ENCODE data around the gene GPR108. TPM values are rescaled to one million over a fixed set of nuclear protein-coding genes. Genes with fewer than 3 reads are reported as not detected.

The GPR108 gene
- total and polyA plus RNA-seq, 2 of the 13 experiments (the other 11 are each of a cell fraction or from before 2014, with no cell fraction given), result 36.4 to 63.0 TPM

GRCh38 chr19:6714749-6715555 lies 22.4 kb downstream of the GPR108 start (continued):
- no peak for TF ChIP-seq ZNF609 (CRISPR knock-in tag; IDR thresholded peaks at IDR 0.05; ENCODE audit: borderline replicate concordance)
- TF ChIP-seq KLF6 (CRISPR knock-in tag; IDR thresholded peaks at IDR 0.05), result no peak
- TF ChIP-seq ZFP1 (CRISPR knock-in tag; IDR thresholded peaks at IDR 0.05), result no peak
- TF ChIP-seq SMAD9 (CRISPR knock-in tag; IDR thresholded peaks at IDR 0.05), result no peak
- no peak for TF ChIP-seq DR1 (CRISPR knock-in tag; IDR thresholded peaks at IDR 0.05)
- no peak for TF ChIP-seq TGIF2 (CRISPR knock-in tag; IDR thresholded peaks at IDR 0.05)
- TF ChIP-seq MEIS1 (CRISPR knock-in tag; IDR thresholded peaks at IDR 0.05; ENCODE audit: borderline replicate concordance), result no peak
- TF ChIP-seq FOXJ3 (CRISPR knock-in tag; IDR thresholded peaks at IDR 0.05; ENCODE audit: borderline replicate concordance), result no peak
- TF ChIP-seq, protein P1, sequence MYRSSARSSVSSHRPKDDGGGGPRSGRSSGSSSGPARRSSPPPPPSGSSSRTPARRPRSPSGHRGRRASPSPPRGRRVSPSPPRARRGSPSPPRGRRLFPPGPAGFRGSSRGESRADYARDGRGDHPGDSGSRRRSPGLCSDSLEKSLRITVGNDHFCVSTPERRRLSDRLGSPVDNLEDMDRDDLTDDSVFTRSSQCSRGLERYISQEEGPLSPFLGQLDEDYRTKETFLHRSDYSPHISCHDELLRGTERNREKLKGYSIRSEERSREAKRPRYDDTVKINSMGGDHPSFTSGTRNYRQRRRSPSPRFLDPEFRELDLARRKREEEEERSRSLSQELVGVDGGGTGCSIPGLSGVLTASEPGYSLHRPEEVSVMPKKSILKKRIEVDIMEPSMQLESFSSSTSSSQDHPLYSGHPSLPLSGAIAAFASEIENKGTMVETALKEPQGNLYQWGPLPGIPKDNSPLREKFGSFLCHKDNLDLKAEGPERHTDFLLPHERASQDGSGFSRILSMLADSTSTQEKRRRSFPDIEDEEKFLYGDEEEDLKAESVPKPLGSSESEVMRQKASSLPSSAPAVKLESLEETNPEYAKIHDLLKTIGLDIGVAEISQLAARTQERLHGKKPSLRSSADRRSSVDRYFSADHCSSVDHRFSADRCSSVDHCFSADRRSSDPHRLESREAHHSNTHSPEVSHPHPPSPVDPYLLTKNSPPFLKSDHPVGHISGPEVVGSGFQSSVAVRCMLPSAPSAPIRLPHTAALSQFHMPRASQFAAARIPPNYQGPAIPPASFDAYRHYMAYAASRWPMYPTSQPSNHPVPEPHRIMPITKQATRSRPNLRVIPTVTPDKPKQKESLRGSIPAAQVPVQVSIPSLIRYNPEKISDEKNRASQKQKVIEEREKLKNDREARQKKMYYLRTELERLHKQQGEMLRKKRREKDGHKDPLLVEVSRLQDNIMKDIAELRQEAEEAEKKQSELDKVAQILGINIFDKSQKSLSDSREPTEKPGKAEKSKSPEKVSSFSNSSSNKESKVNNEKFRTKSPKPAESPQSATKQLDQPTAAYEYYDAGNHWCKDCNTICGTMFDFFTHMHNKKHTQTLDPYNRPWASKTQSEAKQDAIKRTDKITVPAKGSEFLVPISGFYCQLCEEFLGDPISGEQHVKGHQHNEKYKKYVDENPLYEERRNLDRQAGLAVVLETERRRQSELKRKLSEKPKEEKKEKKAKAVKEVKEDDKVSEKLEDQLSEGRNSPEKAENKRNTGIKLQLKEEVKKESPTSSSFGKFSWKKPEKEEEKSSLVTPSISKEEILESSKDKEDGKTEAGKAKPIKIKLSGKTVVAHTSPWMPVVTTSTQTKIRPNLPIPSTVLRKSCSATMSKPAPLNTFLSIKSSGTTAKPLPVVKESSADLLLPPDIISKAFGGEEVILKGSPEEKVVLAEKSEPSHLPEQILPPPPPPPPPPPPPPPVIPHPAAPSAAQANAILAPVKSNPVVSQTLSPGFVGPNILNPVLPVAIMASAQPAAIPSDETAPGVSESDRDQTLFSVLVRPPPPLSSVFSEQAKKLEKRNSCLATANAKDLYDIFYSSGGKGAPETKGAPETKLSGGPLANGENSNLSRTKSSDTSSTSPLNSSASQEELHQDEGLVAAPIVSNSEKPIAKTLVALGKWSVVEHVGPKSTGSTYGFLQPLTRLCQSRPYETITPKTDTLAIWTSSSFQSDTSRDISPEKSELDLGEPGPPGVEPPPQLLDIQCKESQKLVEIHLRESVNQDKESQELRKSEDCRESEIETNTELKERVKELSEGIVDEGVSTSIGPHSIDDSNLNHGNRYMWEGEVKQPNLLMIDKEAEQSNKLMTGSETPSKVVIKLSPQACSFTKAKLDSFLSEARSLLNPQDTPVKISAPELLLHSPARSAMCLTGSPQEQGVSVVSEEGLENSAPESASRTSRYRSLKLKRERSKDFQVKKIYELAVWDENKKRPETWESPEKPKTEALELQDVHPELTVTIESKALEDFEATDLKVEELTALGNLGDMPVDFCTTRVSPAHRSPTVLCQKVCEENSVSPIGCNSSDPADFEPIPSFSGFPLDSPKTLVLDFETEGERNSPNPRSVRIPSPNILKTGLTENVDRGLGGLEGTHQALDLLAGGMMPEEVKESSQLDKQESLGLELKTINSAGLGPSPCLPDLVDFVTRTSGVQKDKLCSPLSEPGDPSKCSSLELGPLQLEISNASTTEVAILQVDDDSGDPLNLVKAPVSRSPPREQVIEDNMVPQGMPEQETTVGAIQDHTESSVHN (CRISPR knock-in tag; IDR thresholded peaks at IDR 0.05), result no peak
- TF ChIP-seq ZSCAN29 (CRISPR knock-in tag; conservative IDR thresholded peaks at IDR 0.05), result no peak
- TF ChIP-seq ZNF546 (CRISPR knock-in tag; conservative IDR thresholded peaks at IDR 0.05), result no peak
- TF ChIP-seq, protein P2, sequence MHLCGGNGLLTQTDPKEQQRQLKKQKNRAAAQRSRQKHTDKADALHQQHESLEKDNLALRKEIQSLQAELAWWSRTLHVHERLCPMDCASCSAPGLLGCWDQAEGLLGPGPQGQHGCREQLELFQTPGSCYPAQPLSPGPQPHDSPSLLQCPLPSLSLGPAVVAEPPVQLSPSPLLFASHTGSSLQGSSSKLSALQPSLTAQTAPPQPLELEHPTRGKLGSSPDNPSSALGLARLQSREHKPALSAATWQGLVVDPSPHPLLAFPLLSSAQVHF (CRISPR knock-in tag; IDR thresholded peaks at IDR 0.05), result no peak
- TF ChIP-seq IRF2 (CRISPR knock-in tag; IDR thresholded peaks at IDR 0.05), result no peak
- no peak for TF ChIP-seq ZNF160 (CRISPR knock-in tag; IDR thresholded peaks at IDR 0.05)
